Measurements from ENCODE around the gene GRIN2D. TPM values are rescaled to one million over a fixed set of nuclear protein-coding genes. Genes with fewer than 3 reads are reported as not detected.

Gene GRIN2D
- total RNA-seq, 1 donor from 2014 or later, result 0.68 TPM

GRCh38 chr19:48433337-48433736 lies 39.9 kb downstream of the GRIN2D start:
- H3K4me1 Mint-ChIP-seq, result peaks cover 7% of the 10 kb centered on the region
- H3K27ac Mint-ChIP-seq (ENCODE audit: unreplicated experiment), result no peak overlapping the region
- H3K36me3 Mint-ChIP-seq (ENCODE audit: low read depth), result peaks cover 4% of the 10 kb centered on the region
- peaks cover 6% of the 10 kb centered on the region for H3K9me3 Mint-ChIP-seq
- H3K27me3 Mint-ChIP-seq (ENCODE audit: low read depth), result no peaks in the 10 kb centered on the region
- H3K4me3 Mint-ChIP-seq, result no peak overlapping the region
- no peak for TF ChIP-seq CTCF (conservative IDR thresholded peaks at IDR 0.05)
- DNase-seq (ENCODE audit: low read depth, low spot score), result no peak

GRCh38 chr19:48436586-48436985 lies 43.1 kb downstream of the GRIN2D start:
- Mint-ChIP-seq H3K4me3 (no peak overlapping the region), H3K27me3 (ENCODE audit: low read depth) (no peaks in the 10 kb centered on the region), H3K36me3 (ENCODE audit: low read depth) (no peaks in the 10 kb centered on the region), H3K27ac (ENCODE audit: unreplicated experiment) (no peak overlapping the region), H3K9me3 (peaks cover 3% of the 10 kb centered on the region), H3K4me1 (peaks cover 7% of the 10 kb centered on the region)
- no peak for DNase-seq (ENCODE audit: low read depth, low spot score)
- no peak for TF ChIP-seq CTCF (conservative IDR thresholded peaks at IDR 0.05)

GRCh38 chr19:48441360-48442050 lies 48.0 kb downstream of the GRIN2D start:
- TF ChIP-seq CTCF (conservative IDR thresholded peaks at IDR 0.05), result no peak
- no peaks in the 10 kb centered on the region for H3K9me3 Mint-ChIP-seq
- no peaks in the 10 kb centered on the region for H3K36me3 Mint-ChIP-seq (ENCODE audit: low read depth)
- peak overlapping the region; percentile 12 for H3K27ac Mint-ChIP-seq (ENCODE audit: unreplicated experiment)
- peak overlapping the region; percentile 70 for H3K4me3 Mint-ChIP-seq
- DNase-seq (ENCODE audit: low read depth, low spot score), result no peak
- peaks cover 27% of the 10 kb centered on the region for H3K4me1 Mint-ChIP-seq
- no peaks in the 10 kb centered on the region for H3K27me3 Mint-ChIP-seq (ENCODE audit: low read depth)

GRCh38 chr19:48442116-48443035 lies 48.9 kb downstream of the GRIN2D start:
- H3K4me1 Mint-ChIP-seq, result peaks cover 27% of the 10 kb centered on the region
- H3K4me3 Mint-ChIP-seq, result peak overlapping the region; percentile 47

GRCh38 chr19:48443256-48443655 lies 49.8 kb downstream of the GRIN2D start:
- Mint-ChIP-seq H3K9me3 (no peaks in the 10 kb centered on the region), H3K27ac (ENCODE audit: unreplicated experiment) (no peak overlapping the region), H3K4me1 (peaks cover 28% of the 10 kb centered on the region), H3K4me3 (no peak overlapping the region), H3K36me3 (ENCODE audit: low read depth) (peaks cover 1% of the 10 kb centered on the region), H3K27me3 (ENCODE audit: low read depth) (no peaks in the 10 kb centered on the region)
- no peak for TF ChIP-seq CTCF (conservative IDR thresholded peaks at IDR 0.05)
- no peak for DNase-seq (ENCODE audit: low read depth, low spot score)

More at GRCh38 chr19:48442116-48443035, 48.9 kb downstream of the GRIN2D start:
- no peak for TF ChIP-seq CTCF (conservative IDR thresholded peaks at IDR 0.05)
- no peak for DNase-seq (ENCODE audit: low read depth, low spot score)
- no peaks in the 10 kb centered on the region for H3K27me3 Mint-ChIP-seq (ENCODE audit: low read depth)
- H3K9me3 Mint-ChIP-seq, result no peaks in the 10 kb centered on the region
- no peaks in the 10 kb centered on the region for H3K36me3 Mint-ChIP-seq (ENCODE audit: low read depth)
- H3K27ac Mint-ChIP-seq (ENCODE audit: unreplicated experiment), result no peak overlapping the region

Other genes starting within 250 kb of the GRIN2D start
- gene LIG1, start 223.3 kb upstream of the GRIN2D start, total RNA-seq, result 144 and 156 TPM in 2 replicates
- gene ZSWIM9, start 223.0 kb upstream of the GRIN2D start, total RNA-seq, result 11.2 and 13.4 TPM in 2 replicates
- gene CARD8, start 137.8 kb upstream of the GRIN2D start, total RNA-seq, result 65.8 and 73.8 TPM in 2 replicates
- gene ZNF114, start 123.6 kb upstream of the GRIN2D start, total RNA-seq, result 9.8 and 11.2 TPM in 2 replicates
- 27.4 and 30.5 TPM in 2 replicates for gene EMP3, start 68.1 kb upstream of the GRIN2D start, total RNA-seq
- gene TMEM143, start 29.7 kb upstream of the GRIN2D start, total RNA-seq, result 6.8 and 8.4 TPM in 2 replicates
- gene SYNGR4, start 29.3 kb upstream of the GRIN2D start, total RNA-seq, result not detected in 2 replicates
- 163 and 172 TPM in 2 replicates for gene KDELR1, start 2.1 kb upstream of the GRIN2D start, total RNA-seq
- gene GRWD1, start 52.3 kb downstream of the GRIN2D start, total RNA-seq, result 52.1 and 56.1 TPM in 2 replicates
- gene KCNJ14, start 61.9 kb downstream of the GRIN2D start, total RNA-seq, result 1.5 and 2.0 TPM in 2 replicates
- 172 and 196 TPM in 2 replicates for gene CYTH2, start 75.7 kb downstream of the GRIN2D start, total RNA-seq
- gene LMTK3, start 118.2 kb downstream of the GRIN2D start, total RNA-seq, result 3.1 and 3.3 TPM in 2 replicates
- not detected in 2 replicates for gene SULT2B1, start 158.5 kb downstream of the GRIN2D start, total RNA-seq
- gene SPACA4, start 213.1 kb downstream of the GRIN2D start, total RNA-seq, result not detected in 2 replicates
- 5.9 and 6.1 TPM in 2 replicates for gene FAM83E, start 221.4 kb downstream of the GRIN2D start, total RNA-seq
- gene RPL18, start 225.5 kb downstream of the GRIN2D start, total RNA-seq, result 1,772 and 1,774 TPM in 2 replicates
- gene SPHK2, start 225.8 kb downstream of the GRIN2D start, total RNA-seq, result 48.5 and 50.3 TPM in 2 replicates
- gene DBP, start 243.7 kb downstream of the GRIN2D start, total RNA-seq, result 4.9 and 5.2 TPM in 2 replicates

Measured in neural crest cell (in vitro differentiated cells).